Loucy (cell line): ENCODE data around the gene KCNK7.

ENCODE experiments used
- EZH2phosphoT487 ChIP-seq: fragments of 200-600 bp; IDR thresholded peaks from 2 replicates; pipeline ENCODE4 v1.6.1; 2018; ENCODE audit warnings: antibody characterized with exemption, mild to moderate bottlenecking, moderate library complexity, borderline replicate concordance
- TF ChIP-seq, protein P1 (sequence below): fragments of 200-600 bp; sonication (generic); conservative IDR thresholded peaks from 2 replicates; pipeline ENCODE4 v1.5.1; 2014; ENCODE audit warnings: mild to moderate bottlenecking, antibody characterized with exemption, low read length

DNA sequence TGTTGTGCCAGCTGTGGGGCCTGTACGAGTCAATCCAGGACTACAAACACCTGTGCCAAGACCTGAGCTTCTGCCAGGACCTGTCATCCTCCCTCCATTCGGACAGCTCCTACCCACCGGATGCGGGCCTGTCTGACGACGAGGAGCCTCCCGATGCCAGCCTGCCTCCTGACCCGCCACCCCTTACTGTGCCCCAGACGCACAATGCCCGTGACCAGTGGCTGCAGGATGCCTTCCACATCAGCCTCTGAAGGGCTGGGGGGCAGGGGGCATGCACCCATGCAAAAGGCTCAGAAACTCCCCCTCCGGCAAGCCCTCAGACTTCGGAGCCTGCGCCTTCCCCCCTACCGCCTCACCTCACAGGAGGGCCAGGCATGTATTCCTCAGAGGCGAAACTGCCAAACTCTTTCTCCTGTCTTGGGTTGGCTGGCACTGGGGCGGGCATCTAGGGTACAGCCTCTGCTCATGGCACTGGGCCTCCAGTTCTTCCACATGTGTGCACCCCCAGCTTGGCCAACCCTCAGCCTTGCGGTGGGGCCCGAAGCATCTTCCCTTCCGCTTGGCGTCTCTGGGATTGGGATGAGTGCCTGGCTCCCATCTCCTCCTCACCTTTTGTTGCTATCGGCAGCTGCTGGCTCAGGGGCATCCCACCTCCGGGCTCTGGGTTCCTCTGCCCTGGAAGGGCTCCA lies 22.1 kb downstream of the KCNK7 start:
- TF ChIP-seq, protein P1, sequence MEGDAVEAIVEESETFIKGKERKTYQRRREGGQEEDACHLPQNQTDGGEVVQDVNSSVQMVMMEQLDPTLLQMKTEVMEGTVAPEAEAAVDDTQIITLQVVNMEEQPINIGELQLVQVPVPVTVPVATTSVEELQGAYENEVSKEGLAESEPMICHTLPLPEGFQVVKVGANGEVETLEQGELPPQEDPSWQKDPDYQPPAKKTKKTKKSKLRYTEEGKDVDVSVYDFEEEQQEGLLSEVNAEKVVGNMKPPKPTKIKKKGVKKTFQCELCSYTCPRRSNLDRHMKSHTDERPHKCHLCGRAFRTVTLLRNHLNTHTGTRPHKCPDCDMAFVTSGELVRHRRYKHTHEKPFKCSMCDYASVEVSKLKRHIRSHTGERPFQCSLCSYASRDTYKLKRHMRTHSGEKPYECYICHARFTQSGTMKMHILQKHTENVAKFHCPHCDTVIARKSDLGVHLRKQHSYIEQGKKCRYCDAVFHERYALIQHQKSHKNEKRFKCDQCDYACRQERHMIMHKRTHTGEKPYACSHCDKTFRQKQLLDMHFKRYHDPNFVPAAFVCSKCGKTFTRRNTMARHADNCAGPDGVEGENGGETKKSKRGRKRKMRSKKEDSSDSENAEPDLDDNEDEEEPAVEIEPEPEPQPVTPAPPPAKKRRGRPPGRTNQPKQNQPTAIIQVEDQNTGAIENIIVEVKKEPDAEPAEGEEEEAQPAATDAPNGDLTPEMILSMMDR: no peak
- no peak for TF ChIP-seq EZH2phosphoT487
